Thymus (tissue), 11 donors: Measurements from ENCODE around the gene PIEZO2. TPM values are rescaled to one million over a fixed set of nuclear protein-coding genes. Genes with fewer than 3 reads are reported as not detected.

Experiments used
- DNase-seq, 9 donors: peaks; one replicate each; pipeline ENCODE4 v3.0.0-alpha.2; 2013; ENCODE audit warnings: low spot score in 9 of 9, low read depth in 6 of 9, missing footprints in 1 of 9
- H3K27ac ChIP-seq, 2 donors: one replicate each; pipeline ENCODE4 v1.5.1; 2013; ENCODE audit warnings: control low read depth in 1 of 2, low read depth in 1 of 2, low read length in 1 of 2, mild to moderate bottlenecking in 1 of 2, moderate library complexity in 1 of 2
- H3K27me3 ChIP-seq, 2 donors: one replicate each; pipeline ENCODE4 v1.5.1; 2013; ENCODE audit warnings: low read length in 1 of 2; ENCODE audit not compliant: control insufficient read depth in 2 of 2, insufficient read depth in 1 of 2
- H3K36me3 ChIP-seq, 2 donors: one replicate each; pipeline ENCODE4 v1.5.1; 2013; ENCODE audit warnings: low read length in 1 of 2, mild to moderate bottlenecking in 1 of 2, moderate library complexity in 1 of 2; ENCODE audit not compliant: control insufficient read depth in 2 of 2, insufficient read depth in 2 of 2
- H3K4me1 ChIP-seq, 2 donors: one replicate each; pipeline ENCODE4 v1.5.1; 2013; ENCODE audit warnings: low read length in 2 of 2; ENCODE audit not compliant: control insufficient read depth in 2 of 2, insufficient read depth in 2 of 2
- H3K4me3 ChIP-seq, 2 donors: one replicate each; pipeline ENCODE4 v1.5.1; 2013; ENCODE audit warnings: low read length in 2 of 2, control low read depth in 1 of 2, mild to moderate bottlenecking in 1 of 2
- H3K9me3 ChIP-seq, 2 donors: one replicate each; pipeline ENCODE4 v1.5.1; 2013; ENCODE audit warnings: low read length in 1 of 2, mild to moderate bottlenecking in 1 of 2; ENCODE audit not compliant: control insufficient read depth in 2 of 2, insufficient read depth in 1 of 2
- WGBS: extraction: QIAGEN DNeasy Blood & Tissue Kit; methylation state at CpG from one replicate; pipeline ENCODE4 v1.1.7; 2013; 5-methylcytosine and 5-hydroxymethylcytosine counted together
- polyA plus RNA-seq: library from polyadenylated mRNA; stranded (reverse); fragments of 200-250 nt; gene quantifications from one replicate; pipeline ENCODE4 v1.2.3, GENCODE V29; 2013
- total RNA-seq: library from RNA; stranded (reverse); fragments of 120-200 nt; gene quantifications from one replicate; pipeline ENCODE4 v1.2.4, GENCODE V29; 2013
- donor health status: healthy.

Gene PIEZO2
- total and polyA plus RNA-seq, 2 donors = 1.5 to 3.2 TPM

DNA sequence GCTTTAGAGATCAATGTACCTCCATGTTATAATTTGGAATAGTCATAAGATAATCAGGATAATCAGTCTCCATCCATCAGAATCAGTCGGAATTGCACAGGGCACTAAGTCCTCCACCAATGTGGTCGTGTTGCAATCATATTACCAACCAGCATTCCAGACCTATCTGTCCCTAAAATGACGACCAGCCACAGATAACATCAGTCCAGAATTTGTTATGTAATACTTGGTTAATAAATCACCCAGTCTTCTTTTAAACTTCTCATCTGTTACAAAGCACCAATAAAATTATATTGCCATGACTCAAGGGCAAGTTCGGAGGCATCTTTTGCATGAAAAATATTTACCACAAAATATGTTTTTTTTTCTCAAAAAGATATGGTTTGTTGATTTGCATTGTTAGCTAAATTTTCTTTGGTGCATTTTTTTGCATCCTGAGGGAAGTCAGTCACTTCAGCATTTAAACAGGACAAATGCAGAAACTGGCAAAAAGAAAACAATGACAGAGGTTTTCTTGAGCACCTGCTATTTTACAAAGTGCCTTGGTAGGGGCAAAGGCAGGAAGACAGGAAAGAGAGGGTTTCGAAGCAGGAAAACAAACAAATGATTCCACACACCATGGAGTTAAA lies 29.3 kb downstream of the PIEZO2 start:
- H3K4me3 ChIP-seq = no peak overlapping the region
- H3K27me3 ChIP-seq = no peaks in the 10 kb centered on the region
- DNase-seq = no peak
- no peaks in the 10 kb centered on the region for H3K36me3 ChIP-seq
- no peaks in the 10 kb centered on the region for H3K4me1 ChIP-seq
- 74% methylated on average over 5 of the region's 5 CpGs for WGBS
- H3K9me3 ChIP-seq = no peaks in the 10 kb centered on the region
- H3K27ac ChIP-seq = no peak overlapping the region

GRCh38 chr18:11119550-11119949 lies 29.8 kb downstream of the PIEZO2 start:
- H3K9me3 ChIP-seq = no peaks in the 10 kb centered on the region
- H3K27me3 ChIP-seq = no peaks in the 10 kb centered on the region
- no peaks in the 10 kb centered on the region for H3K36me3 ChIP-seq
- 98% methylated on average over 4 of the region's 4 CpGs for WGBS
- no peaks in the 10 kb centered on the region for H3K4me1 ChIP-seq
- no peak overlapping the region for H3K4me3 ChIP-seq
- no peak overlapping the region for H3K27ac ChIP-seq
- no peak for DNase-seq

GRCh38 chr18:11118051-11118766 lies 31.2 kb downstream of the PIEZO2 start:
- no peaks in the 10 kb centered on the region for H3K27me3 ChIP-seq
- 77% methylated on average over 3 of the region's 3 CpGs for WGBS
- DNase-seq = no peak

DNA sequence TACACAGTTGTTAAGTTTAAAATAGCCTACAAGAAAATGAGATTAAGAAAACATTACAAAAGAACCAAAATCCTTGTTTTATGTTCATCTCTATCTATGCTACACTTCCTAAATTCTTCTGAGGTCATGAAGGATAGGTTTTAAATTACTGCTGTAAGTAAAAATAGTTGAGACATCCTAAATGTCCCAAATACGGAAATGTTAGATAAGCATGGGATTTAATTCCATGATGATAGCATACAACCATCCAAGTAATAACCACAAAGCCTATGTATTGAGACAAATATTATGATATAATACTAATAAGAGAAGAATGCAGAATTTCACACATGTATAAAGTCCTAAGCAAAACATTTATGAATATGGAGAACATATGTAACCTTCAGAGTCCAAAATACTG lies 34.1 kb downstream of the PIEZO2 start:
- no peaks in the 10 kb centered on the region for H3K9me3 ChIP-seq
- WGBS = 98% methylated on average over 1 of the region's 1 CpG
- DNase-seq = no peak
- no peak overlapping the region for H3K27ac ChIP-seq
- no peaks in the 10 kb centered on the region for H3K27me3 ChIP-seq
- H3K4me3 ChIP-seq = no peak overlapping the region
- H3K4me1 ChIP-seq = no peaks in the 10 kb centered on the region
- no peaks in the 10 kb centered on the region for H3K36me3 ChIP-seq

More at GRCh38 chr18:11118051-11118766, 31.2 kb downstream of the PIEZO2 start:
- Histone ChIP-seq H3K4me1 (no peaks in the 10 kb centered on the region), H3K27ac (no peak overlapping the region), H3K9me3 (no peaks in the 10 kb centered on the region), H3K4me3 (no peak overlapping the region), H3K36me3 (no peaks in the 10 kb centered on the region)

GRCh38 chr18:11114653-11115052 lies 34.7 kb downstream of the PIEZO2 start:
- Histone ChIP-seq H3K27ac (no peak overlapping the region), H3K36me3 (no peaks in the 10 kb centered on the region), H3K4me1 (no peaks in the 10 kb centered on the region), H3K27me3 (no peaks in the 10 kb centered on the region), H3K4me3 (no peak overlapping the region), H3K9me3 (no peaks in the 10 kb centered on the region)
- DNase-seq = no peak
- 92% methylated on average over 2 of the region's 2 CpGs for WGBS

DNA sequence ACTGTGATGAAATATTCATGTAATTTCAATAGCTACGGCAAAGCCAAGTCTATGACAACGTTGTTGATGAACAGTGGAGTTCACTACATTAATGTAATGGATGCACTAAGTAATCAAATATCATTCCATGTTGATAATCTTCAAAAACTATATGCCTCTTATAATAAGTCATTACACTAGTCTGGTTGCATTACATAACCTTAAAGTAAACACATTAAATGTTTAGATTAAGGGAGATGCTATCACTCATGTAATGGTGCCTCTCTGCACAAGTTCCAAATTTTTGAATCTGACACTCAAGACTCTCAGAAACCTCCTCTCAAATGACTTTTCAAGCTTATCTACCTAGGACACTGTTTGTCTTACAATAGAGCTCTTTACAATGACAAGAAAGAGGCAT lies 35.4 kb downstream of the PIEZO2 start:
- no peak overlapping the region for H3K4me3 ChIP-seq
- WGBS = 93% methylated on average over 2 of the region's 2 CpGs
- H3K9me3 ChIP-seq = no peaks in the 10 kb centered on the region
- no peaks in the 10 kb centered on the region for H3K36me3 ChIP-seq
- no peak for DNase-seq
- no peak overlapping the region for H3K27ac ChIP-seq
- H3K4me1 ChIP-seq = no peaks in the 10 kb centered on the region
- H3K27me3 ChIP-seq = no peaks in the 10 kb centered on the region

- 96% methylated on average over 4 of the region's 4 CpGs for whole genome bisulfite sequencing
- no peaks in the 10 kb centered on the region for H3K4me1 ChIP-seq
- no peaks in the 10 kb centered on the region for H3K9me3 ChIP-seq
- no peaks in the 10 kb centered on the region for H3K36me3 ChIP-seq
- no peak for DNase-seq
- H3K27ac ChIP-seq = no peak overlapping the region
- no peak overlapping the region for H3K4me3 ChIP-seq
- no peaks in the 10 kb centered on the region for H3K27me3 ChIP-seq
Observed at GRCh38 chr18:11113046-11113548, 36.3 kb downstream of the PIEZO2 start.

GRCh38 chr18:11112286-11112685 lies 37.1 kb downstream of the PIEZO2 start:
- 97% methylated on average over 3 of the region's 3 CpGs for WGBS
- no peak for DNase-seq
- Histone ChIP-seq H3K4me3 (no peak overlapping the region), H3K27ac (no peak overlapping the region), H3K4me1 (no peaks in the 10 kb centered on the region), H3K27me3 (no peaks in the 10 kb centered on the region), H3K36me3 (no peaks in the 10 kb centered on the region), H3K9me3 (no peaks in the 10 kb centered on the region)

- WGBS = 94% methylated on average over 16 of the region's 16 CpGs
- no peak overlapping the region for H3K27ac ChIP-seq
- no peak for DNase-seq
- no peaks in the 10 kb centered on the region for H3K36me3 ChIP-seq
- H3K9me3 ChIP-seq = no peaks in the 10 kb centered on the region
- no peaks in the 10 kb centered on the region for H3K4me1 ChIP-seq
- H3K27me3 ChIP-seq = no peaks in the 10 kb centered on the region
- H3K4me3 ChIP-seq = no peak overlapping the region
Observed at GRCh38 chr18:11110509-11110908, 38.9 kb downstream of the PIEZO2 start.
